NOMO-1 (cell line): ENCODE results near the gene STK33.

ENCODE experiments used
- DNase-seq, 2 experiments: peaks; one replicate each; lab custom pipeline; 2025; ENCODE audit not compliant: unreplicated experiment in 2 of 2; lab: John Stamatoyannopoulos, UW

The STK33 gene

DNA sequence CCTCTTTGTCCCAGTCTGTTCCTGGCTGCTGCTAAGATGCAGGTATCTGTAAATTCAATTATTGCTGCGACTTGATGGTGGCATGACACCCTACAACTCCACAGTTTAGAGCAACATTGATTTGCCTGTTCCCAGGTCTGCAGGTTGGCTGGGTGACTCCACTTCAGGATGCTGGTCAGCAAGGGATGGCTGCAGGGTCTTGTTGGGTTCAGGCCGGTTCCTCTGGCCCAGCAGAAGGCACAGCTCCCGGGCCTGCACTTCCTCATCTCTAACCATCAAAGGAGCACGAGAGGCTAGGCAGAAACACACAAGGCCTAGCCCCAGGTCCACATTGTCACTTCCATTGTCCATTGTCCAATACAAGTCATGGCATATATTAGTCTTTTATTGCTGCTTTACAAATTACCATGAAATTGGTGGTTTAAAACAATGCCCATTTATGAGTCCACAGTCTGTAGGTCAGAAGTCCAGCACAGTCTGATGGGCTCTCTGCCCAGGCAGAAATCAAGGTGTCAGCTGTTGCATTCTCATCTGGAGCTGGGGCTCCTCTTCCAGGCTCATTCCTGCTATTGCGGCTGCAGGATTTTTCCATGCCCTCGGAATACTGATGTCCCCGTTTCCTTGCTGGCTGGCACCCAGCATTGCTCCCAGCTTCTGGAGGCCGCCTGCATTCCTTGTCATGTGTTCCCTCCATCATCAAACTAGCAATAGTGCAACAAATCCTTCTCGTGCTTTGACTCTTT, 233.8 kb downstream of the STK33 start:
- DNase-seq = no peak

DNA sequence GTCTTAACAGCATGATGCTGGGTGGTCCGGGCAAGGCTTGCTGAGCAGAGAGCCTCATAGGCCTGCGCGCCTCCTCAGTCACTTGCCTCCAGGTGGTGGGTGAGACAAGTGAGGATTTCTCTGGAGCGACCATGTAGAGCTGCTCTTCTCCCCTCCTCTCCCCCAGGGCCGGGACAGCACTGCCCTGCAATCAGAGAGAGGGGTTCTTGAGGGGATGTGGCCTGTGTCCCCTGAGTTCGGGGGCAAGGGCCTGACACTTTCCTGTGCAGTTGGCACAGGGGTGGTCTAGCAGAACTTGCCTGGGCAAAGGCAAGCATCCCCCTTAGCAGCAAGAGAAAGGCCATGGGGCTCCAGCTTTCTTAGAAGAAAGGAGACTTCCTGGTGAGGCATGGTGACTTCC, 234.5 kb downstream of the STK33 start:
- DNase-seq = no peak

DNA sequence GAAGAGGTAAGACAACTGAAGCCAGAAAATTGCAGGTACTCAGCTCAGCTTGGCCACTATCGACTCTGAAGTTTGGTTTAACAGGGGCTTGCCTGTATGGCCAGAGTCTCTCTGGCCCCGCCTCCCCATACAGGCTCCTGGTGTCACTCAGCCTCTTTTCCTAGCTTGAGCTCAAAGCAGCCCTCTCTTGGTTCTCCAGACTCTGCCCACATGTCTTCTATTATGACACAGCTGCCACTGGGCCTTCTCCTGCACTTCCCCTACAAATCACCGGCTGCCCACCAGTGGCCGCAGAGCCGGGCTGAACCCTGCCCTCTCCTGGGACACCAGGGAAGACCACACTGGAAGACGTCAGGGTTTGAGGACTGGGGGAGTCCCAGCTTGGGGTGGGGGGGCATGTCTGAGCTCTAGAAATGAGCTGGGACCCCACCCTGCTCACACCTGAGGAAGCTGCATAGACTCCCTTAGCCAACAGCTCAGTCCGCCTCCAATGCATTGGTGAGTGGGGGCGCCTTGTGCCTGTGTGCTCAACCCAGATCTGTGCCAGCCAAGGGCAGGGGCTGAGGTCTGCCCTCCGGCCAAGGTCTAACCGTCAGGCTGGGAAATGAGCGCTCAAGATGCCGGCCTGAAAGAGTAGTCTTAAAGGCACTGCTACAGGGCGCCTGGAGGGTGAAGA, 236.0 kb downstream of the STK33 start:
- no peak for DNase-seq

DNA sequence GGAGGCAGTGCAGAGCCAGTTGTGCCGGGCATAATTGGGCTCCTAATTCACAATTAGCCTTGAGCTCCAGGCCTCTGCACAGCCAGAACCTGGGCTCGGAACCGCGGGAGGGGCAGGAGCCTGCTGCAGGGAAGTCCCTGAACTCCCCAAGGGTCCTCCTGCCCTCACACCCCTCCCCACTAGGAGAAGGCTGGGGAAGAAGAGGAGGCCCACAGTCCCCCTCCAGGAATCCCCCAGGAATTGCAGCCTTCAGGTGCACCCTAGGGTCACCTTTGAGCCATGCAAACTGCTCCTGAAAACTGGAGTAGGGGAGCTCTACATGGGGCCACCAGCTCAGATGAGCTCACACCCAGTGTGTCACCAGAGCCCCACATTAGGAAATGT, 236.5 kb downstream of the STK33 start:
- DNase-seq = no peak

DNA sequence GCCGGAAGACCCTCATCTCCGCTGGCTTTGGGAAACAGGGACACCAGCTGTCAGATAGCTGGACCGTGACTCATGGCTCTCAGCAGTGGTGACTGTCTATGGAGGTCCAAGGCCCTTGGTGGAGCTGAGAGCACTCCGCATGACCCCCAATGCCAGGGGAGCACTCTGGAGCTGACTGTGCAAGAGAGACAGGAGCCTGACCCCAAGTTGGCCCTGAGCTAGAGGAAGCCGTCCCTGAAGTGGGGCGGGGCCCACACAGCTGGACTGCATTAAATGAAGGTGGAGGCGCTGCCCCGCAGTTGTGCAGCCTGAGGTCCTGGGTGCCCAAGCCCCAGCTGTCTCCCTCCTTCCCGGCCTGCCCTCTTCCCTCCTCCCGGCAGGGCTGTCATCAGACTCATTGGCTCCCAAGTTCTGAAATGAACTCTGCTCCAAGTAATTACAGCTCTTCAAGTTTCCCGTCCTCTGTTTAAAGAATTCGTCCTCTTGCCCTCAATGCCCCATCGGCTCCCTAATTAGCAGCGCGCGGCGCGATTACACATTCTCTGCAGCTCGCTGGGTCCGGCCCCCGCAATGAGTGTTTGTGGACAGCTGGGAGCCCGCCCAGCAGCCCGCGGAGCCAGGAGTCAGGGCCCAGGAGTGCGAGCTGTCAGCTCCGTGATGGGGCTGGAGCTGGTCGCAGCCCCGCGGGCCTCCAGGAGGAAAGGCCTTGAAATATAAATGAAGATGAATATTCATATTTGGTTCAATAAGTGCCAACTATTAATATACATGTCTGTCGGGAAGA, 237.1 kb downstream of the STK33 start:
- no peak for DNase-seq

DNA sequence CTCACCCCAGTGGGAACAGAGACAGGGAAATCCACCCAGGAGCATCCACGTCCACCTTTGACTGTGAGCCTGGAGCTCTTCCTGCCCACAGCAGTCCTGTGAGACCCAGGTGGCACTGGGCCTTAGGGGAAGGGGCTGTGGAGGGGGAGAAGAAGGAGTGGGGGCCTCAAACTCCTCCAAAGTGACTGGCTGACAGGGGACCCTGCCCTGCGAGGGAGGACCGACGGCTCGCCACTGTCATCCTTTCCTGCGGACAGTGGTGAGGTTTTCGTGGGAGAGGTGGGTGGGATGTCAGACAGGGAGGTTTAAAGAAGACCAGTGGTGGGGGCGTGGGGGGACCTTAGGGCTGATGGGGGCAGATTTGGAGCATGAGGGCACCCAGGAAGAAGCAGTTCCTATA, 237.8 kb downstream of the STK33 start:
- no peak for DNase-seq

DNA sequence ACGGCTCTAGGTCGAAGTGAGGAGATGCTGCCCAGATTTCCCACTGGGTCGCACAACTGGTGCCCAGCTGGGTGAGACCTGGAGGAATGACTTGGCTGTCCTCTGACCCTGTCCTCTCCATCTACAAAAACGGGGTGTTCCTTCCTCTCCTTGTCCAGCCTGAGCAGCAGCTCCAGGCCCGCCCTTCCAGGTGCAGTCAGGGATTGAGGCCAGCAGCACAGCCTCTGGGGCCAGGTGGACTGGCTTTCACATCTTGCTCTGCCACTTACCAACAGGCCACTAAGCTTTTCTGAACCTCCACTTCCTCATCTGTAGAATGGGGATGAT, 238.6 kb downstream of the STK33 start:
- no peak for DNase-seq

DNA sequence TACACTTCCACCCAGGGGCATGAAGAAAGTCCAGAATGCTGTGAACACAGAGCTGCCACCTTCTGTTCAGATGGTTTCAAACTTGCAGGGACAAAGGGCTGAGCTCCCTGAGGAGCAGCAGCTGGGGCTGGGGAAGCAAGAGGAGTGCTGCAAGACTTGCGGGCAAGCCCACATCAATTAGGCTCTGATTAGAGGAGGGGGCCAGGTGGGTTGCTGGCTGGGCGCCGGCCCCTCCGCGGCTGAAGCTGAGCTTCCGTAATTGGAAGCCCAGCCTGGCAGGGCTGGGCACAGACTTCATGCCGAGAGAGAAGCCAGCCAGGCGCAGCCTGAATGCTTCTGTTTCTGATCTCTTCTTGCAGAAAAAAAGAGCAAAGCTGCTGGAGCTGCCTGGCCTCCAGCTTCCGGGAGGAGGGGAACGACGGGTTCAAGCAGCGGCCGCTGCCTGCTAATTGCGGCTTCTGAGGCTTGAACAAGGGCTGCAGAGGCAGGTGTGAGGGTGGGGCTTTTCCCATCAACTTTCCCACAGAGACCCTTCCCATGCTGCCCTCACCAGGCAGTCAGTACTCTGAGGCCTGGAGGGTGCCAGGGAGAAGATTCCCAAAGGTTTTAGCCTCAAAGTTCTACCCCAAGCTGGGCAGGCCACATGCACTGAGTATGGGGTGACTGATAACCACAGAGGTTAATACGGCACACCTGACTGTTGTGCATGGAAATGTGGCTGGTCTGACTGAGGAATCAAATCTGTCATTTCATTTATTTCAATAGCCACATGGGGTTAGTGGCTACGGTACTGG, 239.2 kb downstream of the STK33 start:
- DNase-seq = peak; percentile 28 to 35

DNA sequence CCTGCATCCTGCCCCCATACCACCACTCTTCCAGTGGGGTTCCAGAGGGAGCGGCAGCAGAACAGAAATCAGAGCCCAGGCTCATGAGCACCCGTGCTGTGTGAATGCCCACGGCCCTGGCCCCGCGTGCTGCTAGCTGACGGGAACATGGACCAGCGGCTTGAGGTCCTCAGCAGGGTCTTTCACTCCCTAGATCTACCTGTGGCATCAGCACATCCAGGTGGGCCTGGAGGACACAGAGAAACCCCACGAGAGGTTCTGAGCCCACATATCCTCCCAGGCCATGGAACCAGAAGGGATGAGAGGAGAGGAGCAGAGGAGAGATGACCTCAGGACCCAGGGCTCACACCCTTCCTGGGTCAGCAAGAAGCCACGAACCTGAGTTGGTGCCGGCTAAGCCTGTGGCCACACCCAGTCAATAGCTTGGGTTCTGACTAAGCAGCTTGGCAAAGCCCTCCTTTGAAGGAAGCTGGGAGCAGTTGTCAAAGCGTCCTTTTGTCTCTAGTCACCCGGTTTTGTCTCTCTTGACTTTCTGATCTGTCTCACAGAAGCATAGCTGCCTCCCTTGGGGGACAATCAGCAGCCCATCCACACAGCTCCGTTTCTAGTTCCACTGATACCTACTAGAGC, 241.0 kb downstream of the STK33 start:
- no peak for DNase-seq

DNA sequence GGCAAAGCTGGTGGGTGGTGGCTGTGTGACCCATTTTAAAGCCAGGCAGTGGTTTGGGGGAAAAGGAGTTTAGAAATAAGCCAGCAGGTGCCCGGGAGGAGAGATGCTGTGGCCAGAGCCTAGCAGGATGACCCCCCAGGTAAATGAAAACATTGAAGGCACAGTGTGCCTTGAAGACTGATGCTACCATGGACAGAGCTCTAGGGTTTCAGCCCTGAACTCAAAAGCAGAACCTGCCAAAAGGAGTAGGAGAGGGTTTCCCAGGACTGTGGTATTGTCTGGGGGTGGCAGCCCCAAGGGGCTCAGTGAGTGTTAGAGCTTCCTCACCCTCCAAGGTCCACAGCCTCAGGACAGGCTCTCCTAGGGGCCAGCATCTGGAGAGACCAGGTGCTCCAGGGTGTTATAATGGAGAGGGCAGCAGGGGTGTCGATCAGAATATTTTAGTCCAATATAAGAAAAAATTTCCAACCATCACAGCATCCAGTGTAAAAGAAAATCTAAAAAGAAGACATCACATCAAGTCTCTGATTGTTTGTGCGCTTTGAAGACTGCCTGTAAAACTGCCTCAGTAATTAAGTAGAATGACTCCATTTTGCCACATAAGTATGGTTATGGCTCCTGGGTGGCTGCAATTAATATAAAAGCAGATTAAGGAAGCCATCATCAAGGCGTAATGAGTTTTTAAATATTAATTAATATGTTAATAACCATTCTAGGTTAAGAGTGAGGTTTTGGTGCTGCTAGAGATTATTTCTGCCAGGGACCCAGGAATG, 241.7 kb downstream of the STK33 start:
- no peak for DNase-seq

DNA sequence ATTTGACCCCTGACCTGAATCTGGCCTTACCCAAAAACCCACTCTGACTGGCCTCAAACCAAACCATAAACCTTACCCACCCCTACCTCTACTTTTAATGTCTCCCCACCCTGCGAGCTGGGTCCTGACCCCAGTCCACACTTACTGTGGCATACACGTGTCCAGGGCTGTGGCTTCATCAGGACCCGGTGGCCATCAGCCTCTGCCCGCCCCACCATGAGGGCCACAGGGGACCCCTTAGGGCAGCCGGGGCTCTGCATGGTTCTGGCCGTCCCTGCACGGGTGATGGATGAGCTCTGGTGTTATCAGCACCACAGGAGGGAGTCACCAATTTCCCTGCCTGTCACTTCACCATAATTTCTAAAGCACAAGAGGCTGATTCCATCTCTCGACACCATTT, 242.8 kb downstream of the STK33 start:
- DNase-seq = no peak

DNA sequence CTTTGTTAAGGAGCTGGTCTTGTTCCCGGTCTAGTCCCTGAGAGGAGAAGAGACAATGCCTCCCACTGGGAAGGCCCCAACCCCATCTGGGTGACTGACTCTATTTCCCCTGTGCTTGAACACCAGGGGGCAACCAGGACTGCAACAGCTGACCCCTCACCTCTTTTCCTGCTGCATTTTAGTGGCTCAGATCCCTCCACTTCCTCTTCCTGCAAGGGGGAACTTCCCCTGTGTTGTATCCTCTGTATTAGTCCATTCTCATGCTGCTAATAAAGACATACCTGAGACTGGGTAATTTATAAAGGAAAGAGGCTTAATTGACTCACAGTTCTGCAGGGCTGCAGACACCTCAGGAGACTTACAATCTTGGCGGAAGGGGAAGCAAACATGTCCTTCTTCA, 246.1 kb downstream of the STK33 start:
- no peak for DNase-seq

DNA sequence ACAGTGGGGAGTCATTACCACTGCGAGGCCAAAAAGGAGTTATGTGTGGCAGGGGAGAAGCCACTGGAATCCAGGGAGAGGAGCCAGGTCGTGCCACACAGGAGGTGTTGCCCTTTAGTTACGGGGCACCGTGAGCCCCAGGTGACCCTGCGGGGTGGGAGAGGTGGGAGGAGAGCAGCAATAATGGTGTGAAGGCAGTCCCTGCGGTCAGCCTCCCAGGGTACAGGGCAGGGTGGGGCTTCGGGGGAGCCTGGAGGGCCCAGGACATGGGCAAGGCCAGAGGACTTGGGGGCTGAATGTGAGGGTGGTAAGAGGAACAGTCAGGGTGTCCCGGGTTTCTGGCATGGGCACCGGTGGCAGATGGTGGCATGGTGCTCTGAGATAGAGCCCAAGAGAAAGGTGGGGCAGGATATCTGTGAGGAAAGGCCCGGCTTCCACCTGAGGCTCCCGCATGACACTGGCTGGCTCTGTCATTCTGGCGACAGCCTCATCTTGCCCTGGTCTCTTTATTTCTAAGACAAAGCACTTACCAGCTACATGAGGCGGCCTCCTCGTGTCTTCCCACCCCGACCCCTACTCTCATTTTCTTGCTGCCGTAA, 247.8 kb downstream of the STK33 start:
- no peak for DNase-seq

DNA sequence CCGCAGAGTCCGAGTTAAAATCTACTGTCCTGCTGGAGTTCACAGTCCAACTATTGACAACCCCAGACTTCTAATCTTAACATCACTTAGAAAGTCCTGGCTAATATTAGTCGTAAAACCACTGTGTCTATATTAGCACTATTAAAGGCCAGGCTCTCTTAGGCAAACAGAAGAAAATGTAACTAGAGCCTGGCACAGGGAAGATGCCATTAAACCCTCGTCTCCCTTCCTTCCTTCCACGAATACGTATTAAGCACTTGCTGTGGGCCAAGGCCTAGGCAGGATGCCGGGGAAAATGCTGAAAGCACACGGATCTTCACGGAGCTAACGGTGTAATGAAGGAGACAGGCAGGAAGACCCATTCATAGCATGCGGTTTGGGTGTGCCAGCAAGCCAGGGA, 248.8 kb downstream of the STK33 start:
- DNase-seq = no peak

DNA sequence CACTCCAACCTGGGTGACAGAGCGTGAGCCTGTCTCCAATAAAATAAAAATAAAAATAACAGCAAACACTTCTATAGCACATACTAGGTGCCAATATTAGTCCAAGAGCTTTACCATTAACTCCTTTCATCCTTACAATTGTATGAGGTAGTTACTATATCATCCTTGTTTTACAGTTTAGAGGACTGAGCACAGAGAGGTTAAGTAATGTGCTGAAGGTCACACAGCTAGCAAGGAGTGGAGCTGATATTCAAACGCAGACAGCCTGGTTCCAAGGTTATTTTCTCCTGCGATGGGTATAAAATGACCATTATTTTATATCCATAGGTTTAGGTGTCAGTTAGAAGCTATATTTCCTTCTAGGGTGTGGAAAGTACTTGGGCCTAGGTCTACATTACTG, 249.7 kb downstream of the STK33 start:
- DNase-seq = no peak

DNA sequence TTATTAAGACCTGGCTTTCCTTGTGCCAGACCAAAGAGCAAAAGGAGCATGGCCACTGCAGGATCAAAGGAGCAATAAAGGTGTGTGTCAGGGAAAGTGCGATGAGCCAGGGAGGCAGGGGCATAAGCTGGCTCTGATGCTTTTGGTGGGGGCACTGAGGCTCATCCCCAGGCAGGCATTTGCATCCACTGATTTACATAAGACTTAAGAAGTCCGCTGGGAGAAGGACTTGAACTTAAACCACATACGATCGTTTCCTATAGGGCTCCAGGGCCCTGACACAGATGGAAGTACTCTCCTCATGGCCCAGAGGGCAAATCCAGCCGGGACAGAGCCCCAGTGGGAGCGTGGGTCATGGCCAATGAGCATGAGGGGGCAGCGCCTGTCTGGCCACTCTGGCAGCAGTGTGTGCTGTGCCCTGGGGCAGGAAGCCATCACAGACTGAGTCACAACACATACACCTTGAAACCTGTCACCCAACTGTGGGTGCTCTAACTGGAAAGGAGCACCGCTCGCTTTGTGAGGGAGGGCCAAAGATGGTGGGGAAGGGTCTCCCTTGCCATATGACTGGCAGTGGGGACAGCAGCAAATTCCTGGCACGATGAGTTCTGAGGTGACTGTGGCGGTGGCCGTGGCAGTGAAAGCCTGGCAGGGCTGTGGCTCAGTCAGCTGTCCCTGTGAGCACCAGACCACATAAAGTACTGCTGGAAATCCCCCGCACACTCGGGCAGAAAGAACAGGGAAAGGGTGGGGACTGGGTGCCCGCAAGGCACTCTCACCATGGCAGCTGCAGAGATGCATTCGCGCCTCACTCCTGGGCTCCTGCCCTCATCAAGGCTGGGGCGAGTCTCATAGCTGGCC, 251.0 kb downstream of the STK33 start:
- no peak for DNase-seq

DNA sequence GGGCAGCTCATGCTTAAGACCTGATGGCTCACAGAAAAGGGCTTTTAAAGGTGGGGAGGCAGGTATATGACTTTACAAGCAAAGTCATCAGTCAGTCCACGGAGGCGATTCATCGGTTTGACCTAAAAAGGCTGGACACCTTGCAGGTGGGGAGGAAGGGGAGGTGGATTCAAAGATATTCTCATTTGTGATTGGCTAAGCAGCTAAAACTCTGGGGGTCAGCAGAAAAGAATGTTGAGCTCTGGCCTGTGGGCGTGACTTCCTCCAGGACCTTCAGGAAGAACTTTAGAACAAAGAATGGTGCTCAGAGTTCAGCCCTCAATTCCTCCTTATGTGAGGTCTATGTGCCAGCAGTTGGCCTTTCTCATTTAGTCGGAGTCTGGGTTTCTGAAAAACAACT, 252.0 kb downstream of the STK33 start:
- no peak for DNase-seq
